C4-2B (cell line): ENCODE results near the gene DNAH17.

Experiments
- H3K27ac ChIP-seq: fragments of 450-650 bp; 2 replicates; pipeline ENCODE4 v1.5.1; 2017
- CTCF ChIP-seq: fragments of 450-650 bp; conservative IDR thresholded peaks from 2 replicates; pipeline ENCODE4 v1.5.1; 2017; ENCODE audit warnings: mild to moderate bottlenecking
- ZFX ChIP-seq: fragments of 450-650 bp; IDR thresholded peaks from 2 replicates; pipeline ENCODE4 v1.6.1; 2017

The DNAH17 gene

GRCh38 chr17:78400581-78401240 is 176.5 kb downstream of the DNAH17 start:
- H3K27ac ChIP-seq = no peak overlapping the region
- no peak for TF ChIP-seq ZFX
- TF ChIP-seq CTCF = no peak

- H3K27ac ChIP-seq = no peak overlapping the region
- TF ChIP-seq ZFX (no peak), CTCF (no peak)
Measured at GRCh38 chr17:78399693-78400144, 177.5 kb downstream of the DNAH17 start.

GRCh38 chr17:78399028-78399692 is 178.0 kb downstream of the DNAH17 start:
- TF ChIP-seq ZFX = no peak

GRCh38 chr17:78398390-78398789 is 178.8 kb downstream of the DNAH17 start:
- no peak overlapping the region for H3K27ac ChIP-seq
- TF ChIP-seq CTCF (no peak), ZFX (no peak)

More at GRCh38 chr17:78399028-78399692, 178.0 kb downstream of the DNAH17 start:
- H3K27ac ChIP-seq = no peak overlapping the region

GRCh38 chr17:78397681-78398101 is 179.5 kb downstream of the DNAH17 start:
- TF ChIP-seq ZFX (no peak), CTCF (no peak)
- H3K27ac ChIP-seq = no peak overlapping the region

GRCh38 chr17:78396441-78397337 is 180.5 kb downstream of the DNAH17 start:
- no peak for TF ChIP-seq ZFX
- TF ChIP-seq CTCF = no peak

GRCh38 chr17:78395155-78395554 is 182.0 kb downstream of the DNAH17 start:
- H3K27ac ChIP-seq = no peak overlapping the region

More at GRCh38 chr17:78396441-78397337, 180.5 kb downstream of the DNAH17 start:
- H3K27ac ChIP-seq = no peak overlapping the region; the same call in 1 of the 2 replicates

More at GRCh38 chr17:78395155-78395554, 182.0 kb downstream of the DNAH17 start:
- no peak for TF ChIP-seq CTCF
- TF ChIP-seq ZFX = no peak
